CD4-positive, alpha-beta T cell treated with Interferon alpha-2 for 1 hour (primary cell): ENCODE data around the gene HSF4.

Experiments used
- DNase-seq, 2 donors: peaks; one replicate each; pipeline ENCODE4 v3.0.0-alpha.2; 2020 to 2022

The HSF4 gene

DNA sequence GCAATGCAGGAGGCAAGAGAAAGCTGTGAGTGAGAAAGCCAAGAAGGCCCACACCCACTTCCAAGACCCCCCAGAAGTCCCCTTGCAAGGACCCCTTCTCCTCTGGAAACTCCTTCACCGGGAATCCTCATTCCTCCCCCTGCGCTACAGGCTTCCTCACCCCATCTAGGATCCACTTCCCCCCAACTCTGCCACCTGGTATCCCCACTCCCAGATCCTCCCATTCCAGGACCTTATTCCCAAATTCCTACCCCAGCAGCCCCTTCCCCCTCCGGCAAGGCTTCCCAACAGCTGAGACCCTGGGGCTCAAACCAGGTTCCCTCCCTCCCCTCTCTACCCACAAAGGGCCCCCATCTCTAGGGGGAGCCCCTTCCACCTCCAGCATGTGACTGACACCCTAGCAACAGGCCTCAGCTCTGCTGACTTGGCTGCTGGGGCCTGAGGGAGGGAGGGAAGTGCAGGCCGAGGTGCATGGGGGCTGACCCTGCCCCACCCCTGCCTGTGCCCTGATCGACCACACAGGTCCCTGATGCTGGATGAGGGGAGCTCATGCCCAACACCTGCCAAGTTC is 2.1 kb downstream of the HSF4 start:
- DNase-seq = no peak

- no peak for DNase-seq
These were observed 3.0 kb downstream of the HSF4 start for GRCh38 chr16:67167588-67167987.

GRCh38 chr16:67169011-67169451 is 4.5 kb downstream of the HSF4 start:
- DNase-seq = no peak

DNA sequence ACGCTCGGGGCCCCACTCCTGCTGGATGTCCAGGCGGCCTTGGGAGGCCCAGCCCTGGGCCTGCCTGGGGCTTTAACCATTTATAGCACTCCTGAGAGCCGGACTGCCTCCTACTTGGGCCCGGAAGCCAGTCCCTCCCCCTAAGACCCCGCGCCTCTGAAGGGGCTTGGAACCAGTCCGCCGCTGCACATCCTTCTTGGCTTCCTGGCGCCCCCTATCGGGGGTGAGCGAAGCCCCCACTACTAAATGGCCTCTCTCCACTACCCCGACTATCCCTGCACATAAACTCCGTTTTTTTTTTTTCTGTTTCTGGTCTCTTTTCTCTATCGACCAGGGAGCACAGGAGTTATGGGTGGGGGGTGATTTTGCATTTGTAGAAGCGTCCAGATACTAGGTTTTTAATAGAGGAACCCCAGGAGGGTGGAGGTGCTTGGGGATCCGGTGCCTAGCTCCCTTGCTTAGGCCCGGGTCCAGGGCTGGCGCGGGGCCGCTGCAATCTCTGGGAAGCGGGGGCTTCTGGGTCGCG is 5.2 kb downstream of the HSF4 start:
- DNase-seq = peak; percentile 23 to 52

DNA sequence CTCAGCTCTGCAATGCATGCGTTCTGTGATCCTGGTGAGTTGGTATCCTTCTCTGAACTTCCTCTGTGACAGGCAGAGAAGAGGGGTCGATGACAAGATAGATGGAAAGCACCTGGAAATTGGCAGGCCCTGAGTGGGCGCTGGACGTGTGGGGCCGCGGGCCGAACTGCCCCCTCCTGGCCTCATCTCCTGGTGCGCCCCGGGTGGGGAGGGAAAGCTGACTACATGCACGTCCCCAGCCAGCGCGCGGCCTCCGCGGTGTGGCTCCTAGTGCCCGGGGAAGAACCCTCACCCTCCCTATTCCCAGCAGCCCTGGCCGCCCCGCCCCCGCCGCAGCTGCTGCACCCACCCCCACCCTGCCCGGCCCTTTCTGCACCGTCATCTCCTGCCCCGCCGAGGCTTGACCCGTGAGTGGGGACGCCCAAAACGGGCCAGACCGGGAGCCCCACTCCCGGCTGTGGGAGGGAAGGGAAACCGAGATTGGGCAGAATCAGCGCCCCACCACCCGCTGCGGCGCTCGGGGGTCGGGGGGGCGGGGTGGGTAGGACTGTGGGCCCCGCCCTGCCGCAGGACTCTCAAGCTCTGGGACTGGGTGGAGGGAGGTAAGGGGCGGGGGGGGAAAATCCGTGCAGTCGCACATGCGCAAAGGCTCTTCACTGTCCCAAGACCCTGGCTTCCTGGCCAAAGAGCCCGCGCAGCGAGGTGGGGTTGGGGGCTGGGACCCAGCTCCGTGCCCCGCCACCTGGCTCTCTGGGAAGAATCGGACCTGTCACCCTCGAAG is 5.8 kb downstream of the HSF4 start, which contains the start of gene NOL3:
TSS of gene NOL3 (plus strand) at position 371 of the 781 bp plus-strand sequence.
- peak; percentile 40 to 48 for DNase-seq

DNA sequence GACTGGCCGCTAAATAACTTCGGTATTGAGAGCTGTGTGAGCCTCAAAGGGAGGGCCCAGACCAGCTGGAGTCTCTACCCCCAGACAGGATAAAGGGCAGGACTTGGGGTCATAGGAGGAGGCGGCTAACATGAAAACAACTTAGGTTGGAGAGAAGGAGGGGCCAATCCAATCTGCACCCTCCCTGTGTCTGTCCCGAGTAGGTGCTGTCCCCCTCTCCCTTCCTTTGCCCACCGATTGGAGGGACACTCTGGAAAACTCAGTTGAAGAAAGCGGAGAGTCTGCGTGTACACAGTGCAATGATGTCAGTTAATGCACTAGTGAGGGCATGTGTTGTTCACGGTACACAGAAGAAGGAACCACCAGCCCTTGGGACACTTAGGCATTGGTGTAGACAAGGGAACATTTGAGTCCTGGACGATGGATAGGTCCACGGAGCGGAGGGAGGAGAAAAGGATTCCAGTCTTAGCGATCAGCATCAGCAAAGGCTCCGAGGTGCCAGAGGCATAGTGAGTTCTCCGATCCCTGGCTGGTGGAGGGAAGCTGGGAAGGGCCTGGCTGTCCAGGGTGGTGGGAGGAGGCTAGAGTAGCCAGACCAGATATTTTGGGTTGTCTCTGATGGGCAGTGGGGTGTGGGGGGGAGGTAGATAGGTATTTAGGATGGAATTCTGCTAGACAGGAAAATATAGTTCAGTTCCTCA is 6.6 kb downstream of the HSF4 start:
- no peak for DNase-seq

DNA sequence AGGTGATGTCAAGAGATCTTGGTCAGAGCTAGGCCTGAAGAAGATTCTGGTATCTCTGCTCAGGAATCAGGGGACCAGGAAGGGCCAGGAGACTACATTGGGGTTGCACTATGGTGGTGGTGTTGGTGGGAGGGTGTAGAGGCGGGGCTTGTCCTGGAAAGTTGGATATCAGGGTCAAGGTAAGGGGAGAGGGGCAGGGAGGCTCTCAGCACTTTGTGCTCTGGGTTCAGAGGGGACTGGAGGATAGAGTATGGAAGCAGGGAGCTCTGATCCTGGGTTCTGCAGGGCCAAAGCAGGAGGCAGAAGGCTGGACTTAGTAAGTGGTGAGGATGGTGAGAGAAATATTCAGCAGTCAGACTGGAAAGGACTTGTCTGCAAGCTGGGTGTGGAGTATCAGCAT is 8.8 kb downstream of the HSF4 start:
- DNase-seq = no peak

GRCh38 chr16:67173808-67174705 is 9.5 kb downstream of the HSF4 start:
- DNase-seq = peak; percentile 67 to 80

DNA sequence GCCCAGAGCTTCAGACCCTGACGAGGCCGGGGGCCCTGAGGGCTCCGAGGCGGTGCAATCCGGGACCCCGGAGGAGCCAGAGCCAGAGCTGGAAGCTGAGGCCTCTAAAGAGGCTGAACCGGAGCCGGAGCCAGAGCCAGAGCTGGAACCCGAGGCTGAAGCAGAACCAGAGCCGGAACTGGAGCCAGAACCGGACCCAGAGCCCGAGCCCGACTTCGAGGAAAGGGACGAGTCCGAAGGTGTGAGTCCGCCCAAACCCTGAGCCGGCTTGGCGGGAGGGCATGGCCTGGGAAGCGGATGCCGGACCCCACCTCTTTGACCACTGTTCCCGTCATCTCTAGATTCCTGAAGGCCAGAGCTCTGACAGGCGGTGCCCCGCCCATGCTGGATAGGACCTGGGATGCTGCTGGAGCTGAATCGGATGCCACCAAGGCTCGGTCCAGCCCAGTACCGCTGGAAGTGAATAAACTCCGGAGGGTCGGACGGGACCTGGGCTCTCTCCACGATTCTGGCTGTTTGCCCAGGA is 10.2 kb downstream of the HSF4 start:
- no peak for DNase-seq

GRCh38 chr16:67176662-67177061 is 12.1 kb downstream of the HSF4 start:
- DNase-seq = no peak

GRCh38 chr16:67177743-67178699 is 13.5 kb downstream of the HSF4 start:
- peak; percentile 59 to 80 for DNase-seq

DNA sequence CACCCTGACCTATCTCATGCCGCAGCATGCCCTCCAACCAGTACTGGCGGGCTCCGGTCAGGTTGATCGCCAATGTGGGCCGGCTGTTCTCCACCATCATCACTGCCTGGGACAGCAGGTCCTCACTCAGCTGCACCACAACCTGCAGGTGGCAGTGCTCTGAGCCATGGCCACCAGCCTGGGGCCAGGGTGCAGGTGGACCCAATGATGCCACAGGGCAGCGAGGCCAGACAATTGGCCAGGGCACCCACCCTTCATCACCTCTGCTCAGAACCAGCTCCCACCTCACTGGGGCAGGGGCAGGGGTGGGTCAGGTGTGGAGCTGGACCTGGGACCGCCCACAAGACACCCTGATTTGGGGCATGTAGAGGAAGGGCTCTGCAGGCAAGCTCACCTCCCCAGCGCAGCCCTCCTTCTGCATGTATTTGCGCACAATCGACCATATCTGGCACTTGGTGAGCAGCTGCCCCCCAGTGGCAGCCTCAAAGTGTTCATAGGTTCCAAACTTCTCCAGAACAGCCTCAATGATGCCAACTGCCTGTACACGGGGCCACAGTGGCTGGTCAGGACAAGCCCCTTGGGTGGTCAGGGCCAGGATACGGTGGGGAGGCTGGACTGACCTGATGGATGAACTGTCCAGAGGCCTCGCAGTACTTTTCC is 15.0 kb downstream of the HSF4 start:
- DNase-seq = peak in 1 of 2 donors; percentile 31

DNA sequence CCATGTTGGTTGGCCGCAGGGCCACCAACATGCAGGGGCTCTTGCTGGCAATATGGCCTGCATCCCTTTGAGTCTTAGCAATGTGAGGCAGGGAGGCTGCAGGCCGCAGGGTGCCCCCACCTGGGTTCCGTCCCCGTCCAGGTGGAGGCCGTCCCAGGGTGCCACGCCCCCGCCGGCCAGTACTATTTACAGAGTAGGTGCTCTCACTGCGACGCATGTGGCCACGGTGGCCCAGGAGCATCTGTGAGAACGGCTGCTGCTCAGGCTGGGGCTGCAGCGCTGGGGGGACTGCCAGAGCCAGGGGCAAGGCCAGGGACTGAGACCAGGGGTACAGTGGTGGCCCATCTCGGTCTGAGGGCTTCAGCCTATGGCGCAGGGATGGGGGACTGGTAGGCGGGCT is 15.6 kb downstream of the HSF4 start:
- no peak for DNase-seq

DNA sequence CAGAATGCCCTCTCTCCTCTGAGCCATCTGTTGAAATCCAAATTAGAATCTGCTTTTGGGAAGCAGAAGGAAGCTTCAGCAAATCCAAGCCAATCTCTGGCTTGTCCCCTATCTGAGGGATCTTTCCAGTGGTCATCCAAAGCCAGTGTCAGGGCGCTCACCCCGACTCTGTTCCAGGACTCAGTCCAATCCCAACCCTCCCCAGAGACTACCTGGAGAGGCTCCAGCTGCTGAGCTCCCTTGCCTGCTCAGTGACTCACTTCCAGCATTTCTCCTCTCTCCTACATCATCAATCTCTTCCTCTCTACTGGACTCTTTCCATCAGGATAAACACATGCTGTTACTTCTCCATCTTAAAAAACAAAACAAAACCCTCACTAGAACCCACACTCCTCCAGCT is 16.8 kb downstream of the HSF4 start:
- DNase-seq = no peak

DNA sequence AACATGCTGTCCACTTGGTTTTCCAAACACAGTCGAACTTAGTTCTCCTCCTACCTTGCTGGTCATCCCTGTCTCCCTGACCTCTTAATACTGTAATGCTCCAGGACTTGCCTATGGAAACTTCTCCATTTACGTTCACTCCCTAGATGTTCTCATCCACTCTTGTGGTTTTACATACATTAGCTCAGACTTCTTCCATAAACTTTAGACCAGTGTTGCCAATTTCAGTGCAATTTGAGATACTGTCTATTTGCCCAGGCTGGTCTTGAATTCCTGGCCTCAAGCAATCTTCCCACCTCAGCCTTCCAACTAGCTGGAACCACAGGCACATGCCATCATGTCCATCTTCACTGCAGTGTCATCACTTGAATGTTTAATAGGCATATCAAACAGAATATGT is 17.7 kb downstream of the HSF4 start:
- DNase-seq = no peak

GRCh38 chr16:67183284-67183626 is 18.7 kb downstream of the HSF4 start:
- DNase-seq = no peak

DNA sequence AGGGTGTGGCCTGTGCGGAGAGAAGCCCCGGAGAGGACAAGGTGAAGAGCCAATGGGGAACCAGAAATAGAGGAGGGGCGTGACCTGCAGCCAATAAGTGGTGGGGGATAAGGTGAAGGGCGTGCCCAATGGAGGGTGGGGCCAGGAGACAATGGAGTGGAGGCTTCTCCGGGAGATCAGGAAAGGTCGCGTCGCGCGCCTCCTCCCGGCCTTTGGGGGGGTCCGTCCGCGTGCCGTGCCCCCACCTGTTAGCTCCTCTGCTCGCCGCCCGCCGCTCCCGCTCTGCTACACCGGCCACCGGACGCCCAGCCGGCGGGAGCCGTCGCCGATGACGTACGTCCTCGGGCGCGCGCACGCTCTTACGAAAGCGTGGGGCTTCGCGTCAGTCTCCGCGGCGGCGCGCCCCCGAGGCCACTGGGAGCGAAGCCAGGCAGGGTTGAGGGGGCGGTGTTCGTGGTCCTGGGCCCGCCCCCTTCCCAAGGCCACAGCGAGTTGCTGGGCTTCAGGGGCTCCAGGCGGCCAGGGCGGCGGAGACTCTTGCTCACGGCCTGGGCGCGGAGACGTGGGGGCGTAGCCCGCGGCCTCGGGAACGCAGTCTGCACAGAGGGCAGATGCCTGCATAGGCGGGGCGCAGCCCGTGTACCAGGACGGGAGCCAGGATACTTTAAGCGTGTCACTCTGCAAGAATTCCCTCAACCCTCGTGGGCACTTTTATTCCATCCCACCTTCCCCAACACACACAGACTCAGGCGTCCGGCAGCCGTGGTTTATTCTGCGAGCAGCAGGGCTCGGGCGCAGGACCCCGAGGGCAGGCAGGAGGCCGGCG is 19.3 kb downstream of the HSF4 start, which contains the start of gene MATCAP1:
TSS of gene MATCAP1 (minus strand) at position 337 of the 826 bp plus-strand sequence. CDS start 3,353 bp downstream, outside the sequence.
- peak; percentile 97 to 98 for DNase-seq

- no peak for DNase-seq
These were observed 20.0 kb downstream of the HSF4 start for GRCh38 chr16:67184453-67184994.

- DNase-seq = peak; percentile 83 to 87
These were observed 20.6 kb downstream of the HSF4 start for GRCh38 chr16:67184995-67185650.
